ENCODE results near the gene EXOC3L1.

EXOC3L1 gene

GRCh38 chr16:67190041-67190440, at the start of gene EXOC3L1:
TSS of gene EXOC3L1 (minus strand) at chr16:67190136. CDS start at chr16:67189676, 460 bp downstream.
- no peak for DNase-seq

- no peak for DNase-seq
Observed at GRCh38 chr16:67238806-67239470, 49.0 kb upstream of the EXOC3L1 start.

GRCh38 chr16:67238278-67238575, 48.3 kb upstream of the EXOC3L1 start:
- DNase-seq: no peak

GRCh38 chr16:67237396-67238277, 47.7 kb upstream of the EXOC3L1 start:
- no peak for DNase-seq

GRCh38 chr16:67236563-67237395, 46.8 kb upstream of the EXOC3L1 start:
- DNase-seq: peak; percentile 69 to 87

GRCh38 chr16:67235816-67236562, 46.1 kb upstream of the EXOC3L1 start:
- peak; percentile 28 to 77 for DNase-seq

GRCh38 chr16:67234180-67234597, 44.3 kb upstream of the EXOC3L1 start:
- DNase-seq: no peak

- DNase-seq: no peak
Observed at GRCh38 chr16:67233596-67233995, 43.7 kb upstream of the EXOC3L1 start.

- no peak for DNase-seq
Observed at GRCh38 chr16:67230809-67231660, 41.1 kb upstream of the EXOC3L1 start.

- no peak for DNase-seq
Observed at GRCh38 chr16:67229906-67230808, 40.2 kb upstream of the EXOC3L1 start.

GRCh38 chr16:67228905-67229304, 39.0 kb upstream of the EXOC3L1 start:
- no peak for DNase-seq

GRCh38 chr16:67228034-67228785, 38.3 kb upstream of the EXOC3L1 start:
- no peak for DNase-seq

GRCh38 chr16:67227567-67227921, 37.6 kb upstream of the EXOC3L1 start:
- no peak for DNase-seq

- peak; percentile 97 to 99 for DNase-seq
Observed at GRCh38 chr16:67226804-67227566, 37.0 kb upstream of the EXOC3L1 start, which contains the start of gene TMEM208. TSS of gene TMEM208 (plus strand) at chr16:67227130. CDS start at chr16:67227219, 89 bp downstream.

- DNase-seq: no peak
Observed at GRCh38 chr16:67226295-67226803, 36.4 kb upstream of the EXOC3L1 start.

GRCh38 chr16:67223992-67224391, 34.1 kb upstream of the EXOC3L1 start:
- no peak for DNase-seq

- no peak for DNase-seq
Observed at GRCh38 chr16:67216612-67217490, 26.9 kb upstream of the EXOC3L1 start.

GRCh38 chr16:67215706-67216105, 25.8 kb upstream of the EXOC3L1 start:
- no peak for DNase-seq

All from CD4-positive, alpha-beta T cell treated with Interferon alpha-2 for 1 hour (primary cell).